HepG2 (cell line): Measurements from ENCODE around the gene STMN1. TPM values are rescaled to one million over a fixed set of nuclear protein-coding genes. Genes with fewer than 3 reads are reported as not detected.

Experiments used
- ATF4 ChIP-seq, 2 experiments: fragments of 450-650 bp in 1 of 2; sonication (generic) in 1 of 2; formaldehyde crosslinking; IDR thresholded peaks; 2 replicates each; pipeline versions ENCODE4 v1.5.0 to v1.8.0; 2020 to 2022; ENCODE audit warnings: mild to moderate bottlenecking in 1 of 2, missing genetic modification reagents in 1 of 2
- FOXJ3 ChIP-seq: sonication (generic); formaldehyde crosslinking; IDR thresholded peaks from 2 replicates; pipeline ENCODE4 v1.4.0; 2020; ENCODE audit warnings: missing genetic modification reagents, mild to moderate bottlenecking, borderline replicate concordance
- KDM5A ChIP-seq: fragments of 200-600 bp; sonication (generic); IDR thresholded peaks from 2 replicates; pipeline ENCODE4 v1.7.0; 2018; ENCODE audit warnings: antibody characterized with exemption, mild to moderate bottlenecking, low read length, borderline replicate concordance
- MAF1 ChIP-seq: sonication (generic); formaldehyde crosslinking; IDR thresholded peaks from 2 replicates; pipeline ENCODE4 v1.5.0; 2020; ENCODE audit warnings: missing genetic modification reagents, borderline replicate concordance
- SOX6 ChIP-seq, 2 experiments: fragments of 450-650 bp in 1 of 2; sonication (generic) in 1 of 2; formaldehyde crosslinking in 1 of 2; IDR thresholded peaks; 2 replicates each; pipeline versions ENCODE4 v1.4.0 to v1.6.1; 2017 to 2020; ENCODE audit warnings: antibody characterized with exemption in 1 of 2, mild to moderate bottlenecking in 1 of 2, missing genetic modification reagents in 1 of 2
- SUZ12 ChIP-seq: fragments of 150-350 bp; IDR thresholded peaks from 2 replicates; pipeline ENCODE4 v1.6.1; 2014; ENCODE audit warnings: low read depth, low read length
- ZBTB10 ChIP-seq: sonication (generic); formaldehyde crosslinking; IDR thresholded peaks from 2 replicates; pipeline ENCODE4 v1.4.0; 2020; ENCODE audit warnings: missing genetic modification reagents, borderline replicate concordance
- ZNF609 ChIP-seq: sonication (generic); formaldehyde crosslinking; IDR thresholded peaks from 2 replicates; pipeline ENCODE4 v1.4.0; 2020; ENCODE audit warnings: mild to moderate bottlenecking, missing genetic modification reagents, borderline replicate concordance
- ZNF781 ChIP-seq: sonication (generic); formaldehyde crosslinking; IDR thresholded peaks from 2 replicates; pipeline ENCODE4 v1.5.1; 2020; ENCODE audit warnings: borderline replicate concordance, mild to moderate bottlenecking, missing genetic modification reagents; ENCODE audit errors: not compliant biosample characterization
- ZNF792 ChIP-seq: IDR thresholded peaks from 2 replicates; pipeline ENCODE4 v1.6.1; 2016
- polyA plus RNA-seq, 8 experiments: library from polyadenylated mRNA; depleted of rRNA in 3 of 8; stranded (reverse) in 7 of 8; unstranded in 1 of 8; fragments of >200 nt; fragmentation: Illumina TruSeq in 4 of 8; extraction: Trizol in 4 of 8; gene quantifications; 2 replicates each; pipeline versions ENCODE4 v1.2.1 to v1.2.3, GENCODE V29; 2011 to 2016; ENCODE audit warnings: low read depth in 4 of 8, missing spikeins in 1 of 8, mixed read lengths in 1 of 8; ENCODE audit not compliant: insufficient read depth in 1 of 8
- total RNA-seq, 5 experiments: library from RNA; depleted of rRNA; stranded (reverse); fragments of >200 nt; fragmentation: Illumina TruSeq; extraction: Trizol; gene quantifications; 2 replicates each; pipeline ENCODE4 v1.2.3, GENCODE V29; 2016; ENCODE audit warnings: low read depth in 1 of 5

Gene STMN1
- total and polyA plus RNA-seq, 2 of the 13 experiments (the other 11 are each of a cell fraction or from before 2014, with no cell fraction given): 45.9 to 409 TPM

- TF ChIP-seq ZBTB10 (CRISPR knock-in tag): peak; percentile 65; the same call in 1 of the 2 replicates
- TF ChIP-seq ATF4 (CRISPR knock-in tag; IDR thresholded peaks at IDR 0.05): 0 out of 4 replicates have a peak, but pooled peaks of 1 of the 2 experiments have one; percentile 16
- no peak for TF ChIP-seq SUZ12
- TF ChIP-seq KDM5A: no peak
- no peak for TF ChIP-seq SOX6 (IDR thresholded peaks at IDR 0.05)
- peak; percentile 86 for TF ChIP-seq SOX6 (CRISPR knock-in tag; IDR thresholded peaks at IDR 0.05)
- no peak for TF ChIP-seq ZNF792
- no peak for TF ChIP-seq MAF1 (CRISPR knock-in tag)
- TF ChIP-seq FOXJ3: peak; percentile 36; the same call in 1 of the 2 replicates
- TF ChIP-seq ZNF609 (CRISPR knock-in tag): peak; percentile 45; the same call in 1 of the 2 replicates
- TF ChIP-seq ZNF781: peak; percentile 8
These were observed 44.6 kb downstream of the STMN1 start (continued) for GRCh38 chr1:25861316-25862286.
